RCC 7860 (cell line): Measurements from ENCODE around the gene HECTD1.
"Not testable (repeated sequence)": the region's sequence is repeated elsewhere in the genome, so short reads cannot be mapped to it uniquely, and the experiment has no call there.

Experiments used
- DNase-seq: peaks from one replicate; pipeline ENCODE4 v3.0.0-alpha.2; 2015; ENCODE audit warnings: low spot score
- FAIRE-seq: peaks from 2 replicates; lab custom pipeline; 2012; peaks lifted over from hg19 to GRCh38; lab: Jason Lieb, UNC

The HECTD1 gene

DNA sequence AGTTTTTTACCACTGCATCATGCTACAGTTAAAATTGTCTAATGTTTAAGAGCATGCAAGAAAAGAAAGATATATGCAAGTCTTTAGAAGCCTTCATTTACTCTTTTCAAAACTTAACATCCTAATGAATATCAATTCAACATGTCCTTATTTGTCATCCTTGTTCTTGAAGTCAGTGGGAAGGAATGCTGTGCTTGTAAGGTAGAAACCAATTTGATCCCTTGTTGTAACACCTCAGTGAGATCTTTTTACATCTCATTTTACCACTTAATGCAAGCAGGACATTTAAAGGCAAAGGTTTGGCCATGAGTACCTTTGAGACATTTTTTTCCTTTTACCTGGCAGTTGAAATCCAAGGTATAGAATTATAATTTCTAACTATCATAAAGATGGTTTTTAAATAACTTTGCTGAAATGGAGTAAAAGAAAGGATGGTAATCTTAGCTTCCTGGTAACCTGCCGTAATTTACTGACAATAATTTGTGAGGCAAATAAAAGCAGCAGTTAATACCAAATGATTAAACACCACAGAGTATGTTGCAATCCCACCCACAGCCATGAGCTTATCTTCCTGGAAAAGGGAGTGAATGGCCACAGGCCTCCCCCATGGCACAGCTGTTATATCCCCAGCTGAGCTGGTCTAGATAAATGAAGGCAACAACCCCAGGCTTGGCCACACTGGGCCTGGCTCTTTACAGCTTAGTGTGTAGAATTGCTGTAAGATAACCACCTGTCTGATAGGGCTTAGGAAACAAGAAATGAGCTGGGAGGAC lies 148.3 kb downstream of the HECTD1 start:
- FAIRE-seq (no peak), DNase-seq (peak; percentile 4)

DNA sequence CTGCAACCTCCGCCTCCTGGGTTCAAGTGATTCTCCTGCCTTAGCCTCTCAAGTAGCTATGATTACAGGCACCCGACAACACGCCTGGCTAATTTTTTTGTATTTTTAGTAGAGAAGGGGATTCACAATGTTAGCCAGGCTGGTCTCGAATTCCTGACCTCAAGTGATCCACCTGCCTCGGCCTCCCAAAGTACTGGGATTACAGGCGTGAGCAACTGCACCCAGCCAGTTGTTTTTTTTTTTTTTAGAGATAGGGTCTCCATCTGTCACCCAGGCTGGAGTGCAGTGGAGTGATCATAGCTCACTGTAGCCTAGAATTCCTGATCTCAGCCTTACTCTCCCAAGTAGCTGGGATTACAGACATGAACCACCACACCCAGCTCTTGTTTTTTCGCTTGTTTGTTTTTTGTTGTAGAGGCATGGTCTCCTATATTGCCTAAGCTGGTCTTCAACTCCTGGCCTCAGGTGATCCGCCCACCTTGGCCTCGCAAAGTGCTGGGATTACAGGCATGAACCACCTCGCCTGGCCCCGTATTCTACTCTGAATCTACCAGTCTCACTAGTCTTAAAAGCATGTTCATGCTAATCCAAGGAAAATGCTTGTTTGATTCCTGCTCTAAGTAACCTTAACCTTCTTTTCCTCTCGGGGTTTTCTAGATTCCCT lies 149.8 kb downstream of the HECTD1 start:
- DNase-seq (no peak), FAIRE-seq (no peak)

DNA sequence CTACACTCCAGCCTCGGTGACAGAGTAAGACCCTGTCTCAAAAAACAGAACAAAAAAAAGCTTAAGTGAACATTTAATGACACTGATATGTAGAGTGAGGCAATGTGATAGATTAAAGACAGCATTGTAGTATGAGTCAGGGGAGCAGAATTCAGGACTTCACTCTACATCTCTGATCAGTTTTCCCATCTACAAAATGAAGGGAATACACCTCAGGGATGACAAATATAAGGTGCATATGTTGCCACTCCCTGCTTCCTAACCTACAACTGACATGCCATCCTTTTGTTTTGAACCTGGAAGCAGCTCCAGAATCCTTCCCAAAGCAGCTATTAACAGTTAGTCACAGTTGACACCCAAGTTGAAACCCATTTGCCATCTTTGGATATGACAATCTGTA lies 150.6 kb downstream of the HECTD1 start:
- no peak for FAIRE-seq
- DNase-seq: no peak

DNA sequence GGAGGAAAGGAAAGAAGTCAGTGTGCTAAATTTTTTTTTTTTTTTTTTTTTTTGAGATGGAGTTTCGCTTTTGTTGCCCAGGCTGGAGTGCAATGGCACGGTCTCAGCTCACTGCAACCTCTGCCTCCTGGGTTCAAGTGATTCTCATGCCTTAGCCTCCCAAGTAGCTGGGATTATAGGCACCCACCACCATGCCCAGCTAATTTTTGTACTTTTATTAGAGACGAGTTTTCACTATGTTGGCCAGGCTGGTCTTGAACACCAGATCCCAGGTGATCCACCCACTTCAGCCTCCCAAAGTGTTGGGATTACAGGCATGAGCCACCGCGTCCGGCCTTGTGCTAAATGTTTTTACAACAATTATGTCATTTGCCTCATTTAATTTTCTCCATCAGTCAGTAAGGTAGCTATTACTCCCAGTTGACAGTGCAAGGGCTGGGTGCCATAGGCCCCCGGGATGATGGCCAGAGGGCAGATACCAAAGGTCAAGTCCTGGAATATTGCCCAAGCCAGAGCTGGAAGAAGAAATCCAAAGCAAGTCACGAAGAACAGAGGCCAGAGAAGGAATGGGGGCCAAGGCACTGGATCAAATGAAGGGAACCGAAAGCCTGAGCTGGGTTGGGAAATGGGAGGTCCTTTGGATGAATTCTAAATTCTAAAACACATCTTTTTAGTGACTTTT lies 154.5 kb downstream of the HECTD1 start:
- DNase-seq: not testable (repeated sequence)

DNA sequence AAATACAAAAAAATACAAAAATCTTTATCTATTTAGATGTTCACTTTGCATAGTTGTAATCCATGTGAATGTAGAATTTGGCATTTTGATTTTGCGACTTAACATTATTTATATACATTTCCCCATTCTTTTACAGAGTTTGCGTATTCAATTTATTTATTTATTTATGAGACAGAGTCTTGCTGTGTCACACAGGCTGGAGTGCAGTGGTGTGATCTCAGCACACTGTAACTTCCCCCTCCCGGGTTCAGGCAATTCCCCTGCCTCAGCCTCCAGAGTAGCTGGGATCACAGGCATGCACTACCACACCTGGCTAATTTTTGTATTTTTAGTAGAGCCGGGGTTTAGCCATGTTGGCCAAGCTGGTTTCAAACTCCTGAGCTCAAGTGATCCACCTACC lies 156.1 kb downstream of the HECTD1 start:
- FAIRE-seq: no peak
- no peak for DNase-seq

More for the DNA sequence above, 154.5 kb downstream of the HECTD1 start:
- not testable (repeated sequence) for FAIRE-seq

DNA sequence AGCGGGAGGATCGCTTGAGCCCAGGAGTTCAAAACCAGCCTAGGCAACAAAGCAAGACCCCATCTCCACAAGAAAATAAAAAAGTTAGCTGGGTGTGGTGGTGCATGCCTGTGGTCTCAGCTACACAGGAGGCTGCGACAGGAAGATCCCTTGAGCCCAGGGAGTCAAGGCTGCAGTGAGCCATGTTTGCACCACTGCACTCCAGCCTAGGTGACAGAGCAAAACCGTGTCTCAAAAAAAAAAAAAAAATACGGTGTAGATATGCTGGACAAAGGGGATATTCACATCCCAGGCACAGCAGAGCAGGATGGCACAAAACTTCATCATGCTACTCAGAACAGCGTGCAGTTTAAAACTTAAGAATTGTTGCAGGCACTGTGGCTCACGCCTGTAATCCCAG lies 156.6 kb downstream of the HECTD1 start:
- FAIRE-seq (no peak), DNase-seq (no peak)
